Right atrium auricular region (tissue), 2 donors: ENCODE measurements around the gene TMEM154. TPM values are rescaled to one million over a fixed set of nuclear protein-coding genes. Genes with fewer than 3 reads are reported as not detected.

Experiments
- DNase-seq: peaks from one replicate; pipeline ENCODE4 v3.0.0-alpha.2; 2019; ENCODE audit warnings: low spot score
- H3K27ac ChIP-seq, 2 donors: fragments of 200-600 bp; sonication (generic); 1 replicate in 1 of 2; 2 replicates in 1 of 2; pipeline ENCODE4 v1.5.1; 2016 to 2019
- H3K27me3 ChIP-seq, 2 donors: fragments of 200-600 bp; sonication (generic); one replicate each; pipeline versions ENCODE4 v1.5.1 to v1.6.0; 2017 to 2019
- H3K36me3 ChIP-seq: fragments of 200-600 bp; sonication (generic); one replicate; pipeline ENCODE4 v1.5.1; 2016
- H3K4me1 ChIP-seq, 2 donors: fragments of 200-600 bp; sonication (generic); one replicate each; pipeline versions ENCODE4 v1.5.1 to v1.6.0; 2017 to 2019
- H3K4me3 ChIP-seq, 2 donors: fragments of 200-600 bp; sonication (generic); 1 replicate in 1 of 2; 2 replicates in 1 of 2; pipeline ENCODE4 v1.5.1; 2017 to 2019; ENCODE audit warnings: mild to moderate bottlenecking in 1 of 2, moderate library complexity in 1 of 2
- H3K9me3 ChIP-seq, 2 donors: fragments of 200-600 bp; sonication (generic); one replicate each; pipeline ENCODE4 v1.5.1; 2019
- CTCF ChIP-seq, 2 donors: fragments of 200-600 bp; sonication (generic); IDR thresholded peaks; one replicate each; pipeline ENCODE4 v1.5.1; 2019; ENCODE audit warnings: antibody characterized with exemption in 2 of 2
- total RNA-seq, 2 donors: library from RNA; depleted of rRNA; stranded (reverse); fragments of >200 nt; gene quantifications; one replicate each; pipeline ENCODE4 v1.1.0, GENCODE V29; 2016

TMEM154 gene
- total RNA-seq, 2 donors from 2014 or later, result 1.4 to 2.0 TPM

- Histone ChIP-seq H3K36me3 (no peaks in the 10 kb centered on the region), H3K4me3 (no peak overlapping the region), H3K4me1 (peaks cover 0 to 13% of the 10 kb centered on the region in 2 donors), H3K27ac (no peak overlapping the region), H3K9me3 (no peaks in the 10 kb centered on the region), H3K27me3 (no peaks in the 10 kb centered on the region)
- DNase-seq, result no peak
- no peak for TF ChIP-seq CTCF (IDR thresholded peaks at IDR 0.05)
Observed at GRCh38 chr4:152678841-152679240, 956 bp downstream of the TMEM154 start.

GRCh38 chr4:152677117-152677516, 2.7 kb downstream of the TMEM154 start:
- H3K27ac ChIP-seq, result no peak overlapping the region
- peaks cover 0 to 13% of the 10 kb centered on the region in 2 donors for H3K4me1 ChIP-seq
- no peaks in the 10 kb centered on the region for H3K9me3 ChIP-seq
- no peaks in the 10 kb centered on the region for H3K27me3 ChIP-seq
- H3K4me3 ChIP-seq, result no peak overlapping the region
- TF ChIP-seq CTCF (IDR thresholded peaks at IDR 0.05), result no peak
- H3K36me3 ChIP-seq, result no peaks in the 10 kb centered on the region
- DNase-seq, result no peak

- no peaks in the 10 kb centered on the region for H3K27me3 ChIP-seq
- peaks cover 0 to 13% of the 10 kb centered on the region in 2 donors for H3K4me1 ChIP-seq
- no peak for DNase-seq
- H3K27ac ChIP-seq, result no peak overlapping the region
- no peak for TF ChIP-seq CTCF (IDR thresholded peaks at IDR 0.05)
- H3K9me3 ChIP-seq, result no peaks in the 10 kb centered on the region
- no peaks in the 10 kb centered on the region for H3K36me3 ChIP-seq
- no peak overlapping the region for H3K4me3 ChIP-seq
Observed at GRCh38 chr4:152676052-152676854, 3.5 kb downstream of the TMEM154 start.

GRCh38 chr4:152674359-152674758, 5.4 kb downstream of the TMEM154 start:
- Histone ChIP-seq H3K4me1 (peaks cover 0 to 7% of the 10 kb centered on the region in 2 donors), H3K9me3 (no peaks in the 10 kb centered on the region), H3K27me3 (no peaks in the 10 kb centered on the region), H3K36me3 (no peaks in the 10 kb centered on the region), H3K4me3 (no peak overlapping the region), H3K27ac (no peak overlapping the region)
- TF ChIP-seq CTCF (IDR thresholded peaks at IDR 0.05), result no peak
- DNase-seq, result no peak

GRCh38 chr4:152673489-152673888, 6.3 kb downstream of the TMEM154 start:
- Histone ChIP-seq H3K27ac (no peak overlapping the region), H3K36me3 (no peaks in the 10 kb centered on the region), H3K4me3 (no peak overlapping the region), H3K27me3 (no peaks in the 10 kb centered on the region), H3K4me1 (no peaks in the 10 kb centered on the region), H3K9me3 (no peaks in the 10 kb centered on the region)
- TF ChIP-seq CTCF (IDR thresholded peaks at IDR 0.05), result no peak
- DNase-seq, result no peak
